GM21423 (cell line): ENCODE data around the gene IL17D.
"Not testable (repeated sequence)": the region's sequence is repeated elsewhere in the genome, so short reads cannot be mapped to it uniquely, and the experiment has no call there.

Experiments
- ATAC-seq: cut with Tn5 transposase; IDR thresholded peaks from one replicate; pipeline ENCODE4 v1.9.1; 2021; ENCODE audit warnings: mild to moderate bottlenecking, moderate library complexity; ENCODE audit not compliant: unreplicated experiment

Gene IL17D

GRCh38 chr13:20717581-20718542 lies 14.4 kb downstream of the IL17D start:
- no peak for ATAC-seq

GRCh38 chr13:20718958-20719566 lies 15.6 kb downstream of the IL17D start:
- no peak for ATAC-seq

- ATAC-seq, result no peak
Observed at GRCh38 chr13:20719783-20720182, 16.3 kb downstream of the IL17D start.

- ATAC-seq, result no peak
Observed at GRCh38 chr13:20720499-20720898, 17.0 kb downstream of the IL17D start.

- ATAC-seq, result no peak
Observed at GRCh38 chr13:20721058-20721453, 17.6 kb downstream of the IL17D start.

- ATAC-seq, result no peak
Observed at GRCh38 chr13:20721454-20722357, 18.2 kb downstream of the IL17D start.

- ATAC-seq, result no peak
Observed at GRCh38 chr13:20727856-20728255, 24.4 kb downstream of the IL17D start.

- no peak for ATAC-seq
Observed at GRCh38 chr13:20728579-20729311, 25.2 kb downstream of the IL17D start.

- no peak for ATAC-seq
Observed at GRCh38 chr13:20729633-20730585, 26.4 kb downstream of the IL17D start.

- ATAC-seq, result no peak
Observed at GRCh38 chr13:20738616-20739015, 35.1 kb downstream of the IL17D start.

- no peak for ATAC-seq
Observed at GRCh38 chr13:20740021-20740420, 36.5 kb downstream of the IL17D start.

- ATAC-seq, result not testable (repeated sequence)
Observed at GRCh38 chr13:20743830-20744404, 40.4 kb downstream of the IL17D start.

- no peak for ATAC-seq
Observed at GRCh38 chr13:20749377-20749776, 45.9 kb downstream of the IL17D start.

GRCh38 chr13:20754009-20754408 lies 50.5 kb downstream of the IL17D start:
- ATAC-seq, result no peak

- ATAC-seq, result no peak
Observed at GRCh38 chr13:20760872-20761271, 57.4 kb downstream of the IL17D start.

GRCh38 chr13:20767309-20767943 lies 63.9 kb downstream of the IL17D start:
- no peak for ATAC-seq

- ATAC-seq, result no peak
Observed at GRCh38 chr13:20769091-20769490, 65.6 kb downstream of the IL17D start.

- ATAC-seq, result no peak
Observed at GRCh38 chr13:20769834-20770233, 66.3 kb downstream of the IL17D start.
